GM21723 (cell line): ENCODE measurements around the gene MALRD1.

Source experiments
- ATAC-seq: cut with Tn5 transposase; IDR thresholded peaks from one replicate; pipeline ENCODE4 v1.9.1; 2021; ENCODE audit warnings: mild to moderate bottlenecking, moderate library complexity; ENCODE audit not compliant: unreplicated experiment

The MALRD1 gene

GRCh38 chr10:19570120-19570519, 521.5 kb downstream of the MALRD1 start:
- ATAC-seq, result no peak

- ATAC-seq, result no peak
These were observed 522.4 kb downstream of the MALRD1 start for GRCh38 chr10:19570991-19571390.

GRCh38 chr10:19572056-19572455, 523.5 kb downstream of the MALRD1 start:
- ATAC-seq, result no peak

- ATAC-seq, result no peak
These were observed 528.0 kb downstream of the MALRD1 start for GRCh38 chr10:19576576-19576975.

DNA sequence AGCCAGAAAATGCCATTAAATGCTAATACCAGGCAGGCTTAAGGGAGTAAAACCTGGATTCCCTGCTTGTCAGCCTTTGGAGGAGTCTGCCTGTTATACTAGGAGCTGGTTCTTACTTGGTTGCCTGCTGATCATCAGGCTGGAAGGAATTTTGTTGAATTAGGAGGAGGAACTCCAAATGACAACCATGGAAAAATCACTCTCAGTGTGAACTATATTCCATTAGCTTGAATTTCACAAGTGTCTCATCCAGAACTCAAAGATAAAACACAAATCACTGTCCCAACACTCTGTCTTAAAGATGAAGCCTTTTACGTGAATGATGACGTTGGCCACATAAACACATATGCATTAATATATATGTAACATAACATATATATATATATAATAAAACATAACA, 528.8 kb downstream of the MALRD1 start:
- no peak for ATAC-seq

- ATAC-seq, result no peak
These were observed 529.2 kb downstream of the MALRD1 start for GRCh38 chr10:19577807-19578206.

GRCh38 chr10:19578571-19578970, 530.0 kb downstream of the MALRD1 start:
- no peak for ATAC-seq

- ATAC-seq, result no peak
These were observed 531.4 kb downstream of the MALRD1 start for GRCh38 chr10:19579761-19580545.

GRCh38 chr10:19580691-19581090, 532.1 kb downstream of the MALRD1 start:
- no peak for ATAC-seq

- ATAC-seq, result no peak
These were observed 540.0 kb downstream of the MALRD1 start for GRCh38 chr10:19588608-19589007.

DNA sequence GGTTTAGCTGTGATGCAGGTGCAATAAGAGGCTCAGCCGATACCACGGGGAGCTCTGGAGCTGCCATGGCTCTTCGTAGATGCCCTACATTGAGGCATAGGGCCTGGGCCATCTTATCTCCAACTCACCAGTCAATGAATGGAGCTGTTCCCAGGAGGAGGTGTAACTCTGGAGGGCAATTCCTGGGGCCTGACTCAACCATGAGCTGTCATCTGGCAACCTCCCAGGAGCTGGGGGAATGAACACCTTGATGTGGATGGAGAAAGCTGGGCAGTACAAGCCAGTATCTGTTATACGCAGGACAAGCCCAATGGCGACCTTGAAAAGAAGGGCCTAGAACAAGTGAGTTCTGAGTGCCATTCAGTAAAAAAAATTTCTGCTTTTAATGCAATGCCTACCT, 543.7 kb downstream of the MALRD1 start:
- ATAC-seq, result no peak

GRCh38 chr10:19595212-19595845, 546.7 kb downstream of the MALRD1 start:
- no peak for ATAC-seq

GRCh38 chr10:19605806-19606205, 557.2 kb downstream of the MALRD1 start:
- ATAC-seq, result no peak

DNA sequence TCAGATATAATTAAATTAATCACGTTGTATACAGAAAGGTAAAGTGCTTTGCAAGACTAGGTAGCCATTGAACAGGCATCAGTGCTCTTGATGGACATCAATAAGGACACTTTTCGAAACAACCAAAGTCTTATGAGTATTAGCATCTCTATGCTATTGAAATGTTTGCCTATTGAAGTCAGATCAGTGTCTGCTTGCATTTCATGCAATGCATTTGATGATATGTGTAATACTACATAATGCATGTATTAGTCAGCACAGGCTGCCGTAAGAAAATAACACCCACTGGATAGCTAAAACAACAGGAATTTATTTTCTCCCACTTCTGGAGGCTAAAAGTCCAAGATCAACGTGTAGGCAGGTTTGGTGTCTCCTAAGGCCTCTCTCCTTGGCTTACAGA, 558.4 kb downstream of the MALRD1 start:
- ATAC-seq, result no peak

- ATAC-seq, result no peak
These were observed 563.2 kb downstream of the MALRD1 start for GRCh38 chr10:19611775-19612174.

GRCh38 chr10:19616966-19617365, 568.4 kb downstream of the MALRD1 start:
- no peak for ATAC-seq

- no peak for ATAC-seq
These were observed 572.2 kb downstream of the MALRD1 start for GRCh38 chr10:19620811-19621210.

DNA sequence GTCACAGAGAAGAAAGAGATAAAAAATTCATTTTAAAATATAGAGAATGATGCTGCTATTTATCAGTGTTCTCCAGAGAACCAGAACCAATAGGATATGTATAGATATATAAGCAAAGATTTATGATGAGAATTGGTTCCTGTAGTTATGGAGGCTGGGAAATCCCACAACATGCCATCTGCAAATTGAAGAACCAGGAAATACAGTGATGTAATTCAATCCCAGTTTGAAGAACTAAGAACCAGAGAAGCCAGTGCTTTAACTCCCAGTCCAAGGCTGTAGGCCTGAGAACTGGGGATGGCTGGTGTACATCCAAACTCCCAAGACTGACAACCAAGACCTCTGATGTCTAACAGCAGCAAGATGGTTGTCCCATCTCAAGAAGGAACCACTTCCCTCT, 574.7 kb downstream of the MALRD1 start:
- ATAC-seq, result no peak

- no peak for ATAC-seq
These were observed 577.6 kb downstream of the MALRD1 start for GRCh38 chr10:19626156-19626555.

DNA sequence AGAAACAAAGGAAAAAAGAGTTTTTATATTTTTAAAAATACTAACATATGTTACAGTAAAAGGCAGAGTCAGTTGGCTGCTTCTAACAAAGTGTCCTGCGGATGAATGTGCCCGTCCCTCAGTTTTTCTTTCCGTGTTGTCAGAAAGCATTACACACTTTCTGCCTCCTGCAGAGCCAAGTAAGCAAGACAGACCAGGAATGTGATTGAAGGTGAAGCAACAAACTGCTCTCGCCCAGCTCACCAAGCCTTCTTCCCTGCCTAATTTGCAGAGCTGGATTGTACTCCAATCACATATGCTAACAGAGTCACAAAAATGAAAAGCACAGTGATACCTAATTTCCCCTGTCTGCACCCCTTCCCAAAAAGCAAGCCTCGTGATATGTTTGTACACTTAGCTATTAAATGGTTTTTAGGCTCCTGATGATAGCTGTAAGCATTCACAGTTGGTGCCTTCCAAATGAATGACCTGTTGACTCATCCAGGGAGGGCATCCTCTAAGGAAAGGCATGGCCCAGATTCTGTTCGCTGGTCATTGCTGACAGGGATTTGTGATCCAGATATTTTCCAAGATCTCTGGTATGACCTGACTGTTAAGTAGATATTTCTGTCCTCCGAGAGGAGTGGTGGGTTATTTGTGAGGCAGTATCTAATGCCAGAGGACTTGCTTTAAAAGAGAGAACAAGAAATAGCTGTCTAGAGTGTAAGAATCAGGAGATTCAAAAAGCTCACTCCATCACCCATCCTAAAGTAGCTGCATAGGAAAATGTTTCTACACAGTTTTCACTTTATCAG, 580.4 kb downstream of the MALRD1 start:
- ATAC-seq, result no peak

DNA sequence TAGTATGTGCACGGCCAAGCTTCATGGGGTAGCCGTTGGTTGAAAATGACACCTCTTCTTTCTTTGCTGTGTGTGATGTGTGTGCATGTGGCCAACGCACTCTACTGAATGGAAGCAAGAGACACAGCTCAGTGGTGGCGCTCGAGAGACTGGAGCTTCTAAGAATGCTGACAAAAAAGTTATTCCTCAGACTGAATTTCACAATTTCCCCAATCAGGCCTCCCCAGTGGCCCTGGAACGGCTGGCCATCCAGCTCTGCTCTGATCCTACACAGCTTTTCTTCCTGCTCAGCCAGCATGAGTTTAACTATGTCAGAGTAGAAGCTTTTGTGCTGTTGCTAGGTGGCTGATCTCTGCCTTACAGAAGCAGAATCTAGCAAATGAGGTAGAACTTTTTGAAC, 581.0 kb downstream of the MALRD1 start:
- ATAC-seq, result no peak

DNA sequence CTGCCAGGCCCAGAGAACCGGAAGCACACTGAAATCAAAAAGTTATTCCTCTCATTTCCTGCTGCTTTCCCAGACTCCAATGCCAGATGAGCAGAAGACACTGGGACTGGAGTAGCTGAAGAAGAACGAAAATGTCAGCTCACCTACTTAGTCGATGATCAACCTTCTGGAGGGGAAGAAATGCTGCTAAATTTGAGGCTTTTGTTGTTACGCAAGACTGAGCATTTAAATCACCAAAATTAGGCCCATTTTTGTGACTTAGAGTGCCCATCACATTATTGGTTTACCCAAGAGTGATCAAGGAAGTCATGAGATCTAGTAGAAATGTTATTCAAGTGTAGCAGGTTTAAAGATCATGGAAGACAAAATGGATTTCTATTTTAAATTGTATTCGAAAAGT, 585.6 kb downstream of the MALRD1 start:
- no peak for ATAC-seq
